Stomach (tissue), 9 donors: ENCODE results near the gene NRXN2. TPM values are rescaled to one million over a fixed set of nuclear protein-coding genes. Genes with fewer than 3 reads are reported as not detected.

Experiments used
- DNase-seq, 2 donors: peaks; one replicate each; pipeline versions ENCODE4 v3.0.0 to v3.0.0-alpha.2; 2013 to 2019
- H3K27ac ChIP-seq, 5 donors: fragments of 200-600 bp in 4 of 5; sonication (generic) in 4 of 5; one replicate each; pipeline ENCODE4 v1.5.1; 2013 to 2019; ENCODE audit warnings: mild to moderate bottlenecking in 1 of 5, moderate library complexity in 1 of 5
- H3K27me3 ChIP-seq, 3 donors: fragments of 200-600 bp; sonication (generic); one replicate each; pipeline ENCODE4 v1.5.1; 2017 to 2019; ENCODE audit warnings: mixed run types in 1 of 3
- H3K36me3 ChIP-seq, 4 donors: fragments of 200-600 bp; sonication (generic); 1 replicate in 3 of 4; 2 replicates in 1 of 4; pipeline ENCODE4 v1.5.1; 2016 to 2019
- H3K4me1 ChIP-seq, 4 donors: fragments of 200-600 bp; sonication (generic); one replicate each; pipeline ENCODE4 v1.5.1; 2016 to 2019
- H3K4me3 ChIP-seq, 4 donors: fragments of 200-600 bp; sonication (generic) in 3 of 4; one replicate each; pipeline ENCODE4 v1.5.1; 2016 to 2019; ENCODE audit warnings: mild to moderate bottlenecking in 1 of 4
- H3K9me3 ChIP-seq, 4 donors: fragments of 200-600 bp; sonication (generic); one replicate each; pipeline ENCODE4 v1.5.1; 2016 to 2019
- EP300 ChIP-seq: sonication (generic); formaldehyde crosslinking; IDR thresholded peaks from one replicate; pipeline ENCODE4 v1.6.1; 2017; ENCODE audit warnings: antibody characterized with exemption
- POLR2A ChIP-seq, 4 donors: fragments of 450-650 bp; IDR thresholded peaks; one replicate each; pipeline ENCODE4 v1.6.1; 2016; ENCODE audit warnings: antibody characterized with exemption in 4 of 4, control low read depth in 2 of 4, mild to moderate bottlenecking in 1 of 4, moderate library complexity in 1 of 4
- POLR2AphosphoS5 ChIP-seq, 3 donors: sonication (generic); formaldehyde crosslinking; IDR thresholded peaks; one replicate each; pipeline ENCODE4 v1.6.1; 2016; ENCODE audit warnings: antibody characterized with exemption in 3 of 3
- WGBS, 5 donors: extraction: QIAGEN DNeasy Blood & Tissue Kit in 3 of 5; methylation state at CpG; one replicate each; pipeline versions ENCODE4 v1.1.5 to v1.1.7; 2013 to 2018; 5-methylcytosine and 5-hydroxymethylcytosine counted together
- intact Hi-C: fragments of 100-400 bp; cut with DNase I; formaldehyde crosslinking; loops from one replicate; pipeline ENCODE4 v1.15.1; 2023; ENCODE audit warnings: low total_unique reads
- polyA plus RNA-seq, 3 donors: library from polyadenylated mRNA; stranded (reverse); fragments of 200-250 nt; gene quantifications; one replicate each; pipeline ENCODE4 v1.2.3, GENCODE V29; 2013
- total RNA-seq, 5 donors: library from RNA; depleted of rRNA; stranded (reverse); fragments of >200 nt; gene quantifications; one replicate each; pipeline versions ENCODE4 v1.1.0 to v1.2.3, GENCODE V29; 2014 to 2016
- TF ChIP-seq, protein P1 (sequence below), 7 experiments: fragments of 450-650 bp in 4 of 7; fragments of 200-600 bp in 3 of 7; sonication (generic) in 3 of 7; IDR thresholded peaks; one replicate each; pipeline ENCODE4 v1.5.1; 2016 to 2019; ENCODE audit warnings: antibody characterized with exemption in 7 of 7, control low read depth in 2 of 7, mild to moderate bottlenecking in 1 of 7
- donor health status: healthy with polysubstance abuse.
- donor health status: Bipolar disorder and iron deficiency.
- donor health status: healthy.

Gene NRXN2
- total and polyA plus RNA-seq, 8 donors = 0.14 to 16.9 (median 1.2) TPM; not detected in 4

DNA sequence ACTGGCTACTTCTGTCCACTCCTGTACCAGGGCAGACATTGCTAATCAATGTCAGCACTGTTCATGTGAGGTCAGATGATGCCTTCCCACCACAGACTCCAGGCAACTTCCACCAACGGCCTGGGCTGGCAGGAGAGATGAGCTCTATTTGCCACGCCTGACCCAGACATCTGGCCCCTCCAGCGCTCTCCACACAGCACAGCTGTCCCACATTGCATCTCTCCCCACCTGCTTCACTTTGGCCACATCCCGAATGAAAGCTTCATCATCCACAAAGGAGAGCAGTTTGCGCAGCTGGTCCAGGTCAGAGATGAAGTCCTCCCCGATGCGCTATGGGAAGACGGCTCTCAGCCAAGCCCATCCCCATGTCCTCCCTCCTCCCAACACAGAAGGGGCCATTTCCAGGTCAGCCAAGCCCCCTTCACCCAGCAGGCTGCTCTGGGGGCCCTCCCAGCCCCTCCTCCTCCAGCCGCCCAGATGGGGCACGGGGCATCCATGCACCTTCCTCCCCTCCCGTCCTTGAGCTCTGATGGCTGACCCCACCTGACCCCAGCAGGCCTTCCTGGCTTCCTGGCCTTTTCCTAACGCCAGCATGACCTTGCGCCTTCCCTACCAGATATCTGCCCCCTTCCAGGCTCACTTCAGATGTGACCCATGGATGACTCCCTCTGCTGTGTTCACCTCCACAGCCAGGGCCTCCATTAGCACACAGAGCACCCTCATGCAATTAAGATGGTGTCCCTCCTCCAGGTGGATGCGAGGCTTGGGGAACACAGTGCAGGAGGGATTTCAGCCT, 29.4 kb upstream of the NRXN2 start:
- intact Hi-C loops = no loop called here
- DNase-seq = no peak
- TF ChIP-seq POLR2A (IDR thresholded peaks at IDR 0.05) (no peak), POLR2AphosphoS5 (IDR thresholded peaks at IDR 0.05) (no peak), EP300 (no peak)
- TF ChIP-seq, protein P1, sequence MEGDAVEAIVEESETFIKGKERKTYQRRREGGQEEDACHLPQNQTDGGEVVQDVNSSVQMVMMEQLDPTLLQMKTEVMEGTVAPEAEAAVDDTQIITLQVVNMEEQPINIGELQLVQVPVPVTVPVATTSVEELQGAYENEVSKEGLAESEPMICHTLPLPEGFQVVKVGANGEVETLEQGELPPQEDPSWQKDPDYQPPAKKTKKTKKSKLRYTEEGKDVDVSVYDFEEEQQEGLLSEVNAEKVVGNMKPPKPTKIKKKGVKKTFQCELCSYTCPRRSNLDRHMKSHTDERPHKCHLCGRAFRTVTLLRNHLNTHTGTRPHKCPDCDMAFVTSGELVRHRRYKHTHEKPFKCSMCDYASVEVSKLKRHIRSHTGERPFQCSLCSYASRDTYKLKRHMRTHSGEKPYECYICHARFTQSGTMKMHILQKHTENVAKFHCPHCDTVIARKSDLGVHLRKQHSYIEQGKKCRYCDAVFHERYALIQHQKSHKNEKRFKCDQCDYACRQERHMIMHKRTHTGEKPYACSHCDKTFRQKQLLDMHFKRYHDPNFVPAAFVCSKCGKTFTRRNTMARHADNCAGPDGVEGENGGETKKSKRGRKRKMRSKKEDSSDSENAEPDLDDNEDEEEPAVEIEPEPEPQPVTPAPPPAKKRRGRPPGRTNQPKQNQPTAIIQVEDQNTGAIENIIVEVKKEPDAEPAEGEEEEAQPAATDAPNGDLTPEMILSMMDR (IDR thresholded peaks at IDR 0.05) = no peak
- Histone ChIP-seq H3K27me3 (no peaks in the 10 kb centered on the region), H3K27ac (no peak overlapping the region), H3K36me3 (peaks cover 0 to 28% (median 16%) of the 10 kb centered on the region in 4 donors), H3K9me3 (no peaks in the 10 kb centered on the region), H3K4me3 (no peak overlapping the region), H3K4me1 (no peaks in the 10 kb centered on the region)
- WGBS, 5 donors = 80 to 87% (median 83%) methylated on average over 13 to 14 of the region's 14 CpGs

DNA sequence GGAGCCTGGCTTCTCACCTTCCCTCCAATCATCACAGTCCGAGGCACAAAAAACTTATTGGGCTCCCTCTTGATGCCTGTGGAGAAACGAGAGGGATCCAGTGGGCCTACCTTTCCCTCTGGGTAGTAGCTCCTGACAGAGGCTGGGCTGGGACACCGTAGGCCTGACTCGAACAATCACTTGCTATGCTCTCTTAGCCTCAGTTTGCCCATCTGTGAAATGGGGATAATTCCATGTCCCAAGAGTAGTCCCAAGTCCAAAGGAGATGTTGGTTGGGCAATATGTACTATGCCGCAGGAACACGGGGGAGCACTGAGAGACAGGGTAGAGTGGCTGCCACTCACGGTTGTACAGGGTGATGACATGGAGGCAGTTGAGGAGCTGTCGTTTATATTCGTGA, 28.6 kb upstream of the NRXN2 start:
- no peaks in the 10 kb centered on the region for H3K27me3 ChIP-seq
- H3K27ac ChIP-seq = no peak overlapping the region
- H3K36me3 ChIP-seq = peaks cover 0 to 28% (median 16%) of the 10 kb centered on the region in 4 donors
- H3K9me3 ChIP-seq = no peaks in the 10 kb centered on the region
- WGBS, 5 donors = 92 to 99% (median 95%) methylated on average over 9 of the region's 9 CpGs
- TF ChIP-seq POLR2AphosphoS5 (IDR thresholded peaks at IDR 0.05) (no peak), POLR2A (IDR thresholded peaks at IDR 0.05) (no peak), EP300 (no peak)
- TF ChIP-seq, protein P1 (IDR thresholded peaks at IDR 0.05) = no peak
- no peak overlapping the region for H3K4me3 ChIP-seq
- H3K4me1 ChIP-seq = no peaks in the 10 kb centered on the region
- intact Hi-C loops = no loop called here
- no peak for DNase-seq

DNA sequence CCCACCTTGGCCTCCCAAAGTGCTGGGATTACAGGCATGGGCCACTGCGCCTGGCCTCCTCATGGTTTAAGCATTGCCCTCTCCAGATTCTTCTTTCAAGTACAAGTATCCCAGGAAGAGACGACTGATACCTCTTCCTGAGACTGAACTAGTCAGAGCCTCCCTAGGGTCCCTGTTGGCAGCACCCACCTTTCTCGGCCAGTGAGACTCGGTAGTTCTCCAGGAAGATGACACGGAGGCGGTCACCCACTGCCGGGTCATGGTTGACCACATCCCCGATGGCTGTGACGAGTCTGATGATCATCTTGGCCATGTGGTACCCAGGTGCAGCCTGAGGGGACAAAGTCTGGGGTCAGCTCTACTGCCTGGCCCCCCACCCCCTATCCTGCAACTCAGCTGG, 28.1 kb upstream of the NRXN2 start:
- no peak for DNase-seq
- peaks cover 0 to 2% (median 0%) of the 10 kb centered on the region in 3 donors for H3K27me3 ChIP-seq
- TF ChIP-seq EP300 (no peak), POLR2AphosphoS5 (IDR thresholded peaks at IDR 0.05) (no peak), POLR2A (IDR thresholded peaks at IDR 0.05) (no peak)
- TF ChIP-seq, protein P1 (IDR thresholded peaks at IDR 0.05) = no peak
- H3K27ac ChIP-seq = no peak overlapping the region
- peaks cover 1 to 4% (median 3%) of the 10 kb centered on the region in 4 donors for H3K4me1 ChIP-seq
- 91 to 97% (median 94%) methylated on average over 9 of the region's 9 CpGs for WGBS, 5 donors
- peaks cover 0 to 28% (median 16%) of the 10 kb centered on the region in 4 donors for H3K36me3 ChIP-seq
- intact Hi-C loops = no loop called here
- H3K9me3 ChIP-seq = no peaks in the 10 kb centered on the region
- H3K4me3 ChIP-seq = no peak overlapping the region

DNA sequence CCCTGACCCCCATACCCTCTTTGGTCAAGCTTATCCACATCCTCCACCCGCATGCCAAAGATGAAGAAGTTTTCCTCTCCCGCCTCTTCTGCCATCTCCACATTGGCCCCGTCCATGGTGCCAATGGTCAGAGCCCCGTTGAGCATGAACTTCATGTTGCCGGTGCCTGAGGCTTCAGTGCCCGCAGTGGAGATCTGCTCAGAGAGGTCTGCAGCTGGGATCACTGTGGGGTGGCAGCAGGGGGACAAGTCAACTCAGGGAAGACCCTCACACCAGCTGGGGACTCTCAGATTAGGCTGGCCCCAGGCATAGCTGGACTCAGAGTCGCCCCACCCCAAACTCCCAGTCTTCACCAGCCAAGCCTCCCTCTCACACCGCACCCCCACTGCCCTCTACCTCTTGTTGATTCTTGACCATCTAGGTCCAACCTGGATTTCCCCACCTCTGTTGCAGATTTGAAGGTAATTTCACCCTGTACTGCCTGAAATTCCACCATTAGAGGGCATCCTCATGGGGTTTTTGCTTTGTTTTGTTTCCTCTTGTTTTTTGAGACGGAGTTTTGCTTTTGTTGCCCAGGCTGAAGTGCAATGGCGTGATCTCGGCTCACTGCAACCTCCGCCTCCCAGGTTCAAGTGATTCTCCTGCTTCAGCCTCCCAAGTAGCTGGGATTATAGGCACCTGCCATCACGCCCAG, 27.5 kb upstream of the NRXN2 start:
- DNase-seq = no peak
- WGBS, 5 donors = 92 to 96% (median 95%) methylated on average over 13 of the region's 13 CpGs

More for the DNA sequence above, 27.5 kb upstream of the NRXN2 start:
- Histone ChIP-seq H3K27me3 (peaks cover 0 to 8% (median 6%) of the 10 kb centered on the region in 3 donors), H3K9me3 (no peaks in the 10 kb centered on the region), H3K27ac (no peak overlapping the region), H3K4me3 (no peak overlapping the region), H3K36me3 (peaks cover 0 to 26% (median 16%) of the 10 kb centered on the region in 4 donors), H3K4me1 (peaks cover 8 to 11% (median 9%) of the 10 kb centered on the region in 4 donors)
- TF ChIP-seq EP300 (no peak), POLR2AphosphoS5 (IDR thresholded peaks at IDR 0.05) (no peak), POLR2A (IDR thresholded peaks at IDR 0.05) (no peak)
- TF ChIP-seq, protein P1 (IDR thresholded peaks at IDR 0.05) = no peak
- intact Hi-C loops = no loop called here
